Measurements from ENCODE around the gene PIR.

Gene PIR

GRCh38 chrX:15343075-15343476, 150.1 kb downstream of the PIR start:
- no peak for DNase-seq

- no peak for DNase-seq
Observed at GRCh38 chrX:15340867-15341266, 152.3 kb downstream of the PIR start.

- peak; percentile 25 for DNase-seq
Observed at GRCh38 chrX:15336023-15336413, 157.1 kb downstream of the PIR start.

GRCh38 chrX:15335135-15336022, 157.8 kb downstream of the PIR start, which contains the start of gene PIGA:
TSS of gene PIGA (minus strand) at chrX:15335523. CDS start at chrX:15331930, 3,593 bp downstream.
- DNase-seq = peak; percentile 90

All from COR-L47 (cell line).